ENCODE measurements around the gene FAM221B. TPM values are rescaled to one million over a fixed set of nuclear protein-coding genes. Genes with fewer than 3 reads are reported as not detected.

FAM221B gene
- total RNA-seq, 3 donors from 2014 or later (not counting 1 experiment from before 2014, with no cell fraction given), result not detected

DNA sequence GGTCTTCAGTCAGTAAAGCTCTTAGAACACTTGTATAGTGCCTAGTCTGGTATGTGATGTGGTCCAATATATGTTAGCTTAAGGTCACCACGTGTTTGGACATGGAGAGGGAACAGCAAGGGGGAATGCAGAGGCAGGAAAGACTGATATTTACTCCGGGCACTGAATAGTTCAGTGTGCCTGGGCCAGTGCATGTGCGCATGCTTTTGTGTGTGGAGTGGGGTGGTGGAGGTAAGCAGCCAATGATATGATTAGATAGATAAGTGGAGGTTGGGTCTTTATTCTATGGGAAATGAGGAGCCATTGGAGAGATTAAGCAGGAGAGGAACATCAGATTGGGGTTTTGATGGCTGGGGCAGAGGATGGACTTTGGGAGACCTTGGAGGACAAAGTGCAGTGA, 27.7 kb upstream of the FAM221B start:
- Mint-ChIP-seq H3K27ac (no peak overlapping the region), H3K4me3 (no peak overlapping the region), H3K9me3 (no peaks in the 10 kb centered on the region), H3K4me1 (peaks cover 7 to 14% of the 10 kb centered on the region in 2 donors), H3K36me3 (no peaks in the 10 kb centered on the region), H3K27me3 (ENCODE audit: low read depth in 2 of 2) (peaks cover 8 to 10% of the 10 kb centered on the region in 2 donors)
- Histone ChIP-seq H3K36me3 (ENCODE audit: control insufficient read depth, insufficient read depth, low read length) (no peaks in the 10 kb centered on the region), H3K27ac (ENCODE audit: low read length) (no peak overlapping the region), H3K9me3 (ENCODE audit: control insufficient read depth, insufficient read depth, low read length) (no peaks in the 10 kb centered on the region), H3K27me3 (ENCODE audit: control insufficient read depth, insufficient read depth, low read length) (peaks cover 2% of the 10 kb centered on the region), H3K4me1 (ENCODE audit: control insufficient read depth, insufficient read depth, low read length) (no peaks in the 10 kb centered on the region), H3K4me3 (ENCODE audit: low read length) (no peak overlapping the region)
- TF ChIP-seq, protein P1, sequence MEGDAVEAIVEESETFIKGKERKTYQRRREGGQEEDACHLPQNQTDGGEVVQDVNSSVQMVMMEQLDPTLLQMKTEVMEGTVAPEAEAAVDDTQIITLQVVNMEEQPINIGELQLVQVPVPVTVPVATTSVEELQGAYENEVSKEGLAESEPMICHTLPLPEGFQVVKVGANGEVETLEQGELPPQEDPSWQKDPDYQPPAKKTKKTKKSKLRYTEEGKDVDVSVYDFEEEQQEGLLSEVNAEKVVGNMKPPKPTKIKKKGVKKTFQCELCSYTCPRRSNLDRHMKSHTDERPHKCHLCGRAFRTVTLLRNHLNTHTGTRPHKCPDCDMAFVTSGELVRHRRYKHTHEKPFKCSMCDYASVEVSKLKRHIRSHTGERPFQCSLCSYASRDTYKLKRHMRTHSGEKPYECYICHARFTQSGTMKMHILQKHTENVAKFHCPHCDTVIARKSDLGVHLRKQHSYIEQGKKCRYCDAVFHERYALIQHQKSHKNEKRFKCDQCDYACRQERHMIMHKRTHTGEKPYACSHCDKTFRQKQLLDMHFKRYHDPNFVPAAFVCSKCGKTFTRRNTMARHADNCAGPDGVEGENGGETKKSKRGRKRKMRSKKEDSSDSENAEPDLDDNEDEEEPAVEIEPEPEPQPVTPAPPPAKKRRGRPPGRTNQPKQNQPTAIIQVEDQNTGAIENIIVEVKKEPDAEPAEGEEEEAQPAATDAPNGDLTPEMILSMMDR (IDR thresholded peaks at IDR 0.05), result no peak
- DNase-seq (peak in 1 of 2 donors; percentile 10), ATAC-seq (no peak)
- WGBS (ENCODE audit: insufficient coverage), result 76% methylated on average over 3 of the region's 3 CpGs
- intact Hi-C loops (cut with micrococcal nuclease), result no loop called here

DNA sequence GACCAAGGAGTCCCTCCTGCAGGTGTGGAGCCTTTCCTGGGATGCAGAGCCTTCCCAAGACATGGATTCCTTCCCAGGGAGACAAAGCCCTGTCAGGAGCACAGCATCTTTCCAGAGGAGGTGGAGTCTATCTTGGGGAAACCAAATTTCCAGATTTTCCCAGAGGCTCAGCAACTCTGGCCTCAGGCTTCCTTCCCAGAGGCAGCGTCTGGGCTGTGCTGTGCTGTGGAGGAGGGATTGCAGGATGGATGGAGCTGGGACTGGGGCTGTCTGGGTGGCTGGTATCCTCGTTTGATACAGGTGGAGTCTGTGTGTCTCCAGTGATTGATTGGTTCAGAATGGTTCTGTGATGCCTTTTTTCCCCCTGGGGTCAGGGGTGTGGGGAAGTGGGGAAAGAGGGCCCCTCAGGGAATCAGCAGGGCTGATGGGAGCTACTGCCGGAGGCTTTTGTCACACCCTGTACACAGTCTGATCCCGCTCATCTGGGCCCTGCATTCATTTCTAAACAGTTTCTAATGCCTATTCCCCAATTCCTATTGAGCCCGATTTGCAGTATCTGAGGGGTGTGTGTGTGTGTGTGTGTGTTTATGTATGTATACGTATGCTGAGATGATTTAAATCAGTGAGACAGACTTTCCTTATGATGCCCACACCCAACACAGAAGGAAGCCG, 25.7 kb upstream of the FAM221B start:
- Histone ChIP-seq H3K27me3 (ENCODE audit: control insufficient read depth, insufficient read depth, low read length) (peaks cover 2% of the 10 kb centered on the region), H3K36me3 (ENCODE audit: control insufficient read depth, insufficient read depth, low read length) (no peaks in the 10 kb centered on the region), H3K9me3 (ENCODE audit: control insufficient read depth, insufficient read depth, low read length) (no peaks in the 10 kb centered on the region), H3K27ac (ENCODE audit: low read length) (no peak overlapping the region), H3K4me1 (ENCODE audit: control insufficient read depth, insufficient read depth, low read length) (no peaks in the 10 kb centered on the region), H3K4me3 (ENCODE audit: low read length) (no peak overlapping the region)
- H3K27me3 Mint-ChIP-seq (ENCODE audit: low read depth in 2 of 2), result peaks cover 0 to 6% of the 10 kb centered on the region in 2 donors
- intact Hi-C loops (cut with micrococcal nuclease), result no loop called here
- DNase-seq (peak in 1 of 2 donors; percentile 4), ATAC-seq (no peak)
- no peak overlapping the region for H3K27ac Mint-ChIP-seq
- no peaks in the 10 kb centered on the region for H3K9me3 Mint-ChIP-seq
- H3K4me3 Mint-ChIP-seq, result no peak overlapping the region
- WGBS (ENCODE audit: insufficient coverage), result 85% methylated on average over 3 of the region's 7 CpGs
- H3K36me3 Mint-ChIP-seq, result no peaks in the 10 kb centered on the region
- TF ChIP-seq, protein P1 (IDR thresholded peaks at IDR 0.05), result no peak
- peaks cover 6 to 11% of the 10 kb centered on the region in 2 donors for H3K4me1 Mint-ChIP-seq

DNA sequence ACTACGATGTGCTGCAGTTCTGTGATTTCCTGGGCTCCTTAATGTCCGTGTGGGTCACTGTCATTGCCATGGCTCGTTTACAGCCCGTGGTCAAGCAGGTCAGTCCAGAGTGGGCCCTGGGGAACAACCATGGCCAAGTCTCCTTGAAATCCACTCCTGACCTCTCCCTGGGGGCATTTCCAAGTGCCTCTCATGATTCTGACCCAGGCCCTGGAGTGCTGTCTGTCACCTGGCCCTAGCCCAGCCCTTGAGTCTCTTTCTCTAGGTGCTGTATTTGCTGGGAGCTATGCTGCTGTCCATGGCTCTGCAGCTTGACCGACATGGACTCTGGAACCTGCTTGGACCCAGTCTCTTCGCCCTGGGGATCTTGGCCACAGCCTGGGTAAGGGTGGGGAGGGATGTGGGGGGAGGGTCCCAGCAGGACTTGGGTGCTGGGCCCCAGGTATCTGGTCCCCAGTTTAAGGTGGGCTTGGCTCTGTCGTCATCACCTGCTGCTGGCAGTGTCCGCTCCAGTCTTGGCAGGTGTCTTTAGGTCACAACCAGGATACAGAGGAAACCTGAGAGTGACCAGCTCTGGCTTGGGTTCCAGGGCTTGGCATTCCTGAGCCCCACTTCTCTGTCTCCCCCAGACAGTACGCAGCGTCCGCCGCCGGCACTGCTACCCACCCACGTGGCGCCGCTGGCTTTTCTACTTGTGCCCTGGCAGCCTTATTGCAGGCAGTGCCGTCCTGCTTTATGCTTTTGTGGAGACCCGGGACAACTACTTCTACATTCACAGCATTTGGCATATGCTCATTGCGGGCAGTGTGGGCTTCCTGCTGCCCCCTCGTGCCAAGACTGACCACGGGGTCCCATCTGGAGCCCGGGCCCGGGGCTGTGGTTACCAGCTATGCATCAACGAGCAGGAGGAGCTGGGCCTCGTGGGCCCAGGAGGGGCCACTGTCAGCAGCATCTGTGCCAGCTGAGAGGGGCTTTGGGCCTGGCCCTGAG, 24.6 kb upstream of the FAM221B start:
- Mint-ChIP-seq H3K4me3 (no peak overlapping the region), H3K27ac (no peak overlapping the region), H3K27me3 (ENCODE audit: low read depth in 2 of 2) (peaks cover 0 to 6% of the 10 kb centered on the region in 2 donors), H3K4me1 (peaks cover 0 to under 1% of the 10 kb centered on the region in 2 donors), H3K9me3 (no peaks in the 10 kb centered on the region), H3K36me3 (no peaks in the 10 kb centered on the region)
- intact Hi-C loops (cut with micrococcal nuclease), result no loop called here
- 82% methylated on average over 25 of the region's 25 CpGs for WGBS (ENCODE audit: insufficient coverage)
- peaks cover 2% of the 10 kb centered on the region for H3K27me3 ChIP-seq (ENCODE audit: control insufficient read depth, insufficient read depth, low read length)
- ATAC-seq (no peak), DNase-seq (peak in 1 of 2 donors; percentile 10)
- TF ChIP-seq, protein P1 (IDR thresholded peaks at IDR 0.05), result no peak
- no peaks in the 10 kb centered on the region for H3K4me1 ChIP-seq (ENCODE audit: control insufficient read depth, insufficient read depth, low read length)
- H3K9me3 ChIP-seq (ENCODE audit: control insufficient read depth, insufficient read depth, low read length), result no peaks in the 10 kb centered on the region
- H3K36me3 ChIP-seq (ENCODE audit: control insufficient read depth, insufficient read depth, low read length), result no peaks in the 10 kb centered on the region
- no peak overlapping the region for H3K27ac ChIP-seq (ENCODE audit: low read length)
- no peak overlapping the region for H3K4me3 ChIP-seq (ENCODE audit: low read length)
